Measurements from ENCODE around the gene KIF18B. TPM values are rescaled to one million over a fixed set of nuclear protein-coding genes. Genes with fewer than 3 reads are reported as not detected.

KIF18B gene
- total RNA-seq, 1 donor = 0.72 TPM

GRCh38 chr17:44970136-44970741 is 22.7 kb upstream of the KIF18B start:
- Histone ChIP-seq H3K27me3 (ENCODE audit: insufficient read depth, low read length) (peaks cover 42% of the 10 kb centered on the region), H3K9me3 (ENCODE audit: low read depth, low read length) (no peaks in the 10 kb centered on the region), H3K4me1 (ENCODE audit: insufficient read depth, low read length) (peaks cover 23% of the 10 kb centered on the region), H3K4me3 (ENCODE audit: insufficient read depth, low read length) (peak overlapping the region; percentile 74), H3K4me2 (ENCODE audit: insufficient read depth, low read length) (peak overlapping the region; percentile 82), H3K79me2 (ENCODE audit: insufficient read depth, low read length) (no peaks in the 10 kb centered on the region), H3K36me3 (ENCODE audit: insufficient read depth, low read length) (no peaks in the 10 kb centered on the region), H2AFZ (ENCODE audit: low read length) (peak overlapping the region; percentile 68), H3K27ac (ENCODE audit: low read depth, low read length) (no peak overlapping the region), H4K20me1 (ENCODE audit: insufficient read depth, low read length) (no peaks in the 10 kb centered on the region)
- peak; percentile 96 for DNase-seq (ENCODE audit: insufficient read length, low spot score, missing footprints)
- TF ChIP-seq CTCF (IDR thresholded peaks at IDR 0.05; ENCODE audit: extremely low read depth, low read depth, low read length) = no peak

GRCh38 chr17:44969144-44969780 is 21.7 kb upstream of the KIF18B start:
- Histone ChIP-seq H3K4me1 (ENCODE audit: insufficient read depth, low read length) (peaks cover 23% of the 10 kb centered on the region), H3K36me3 (ENCODE audit: insufficient read depth, low read length) (no peaks in the 10 kb centered on the region), H3K27me3 (ENCODE audit: insufficient read depth, low read length) (peaks cover 45% of the 10 kb centered on the region), H3K9me3 (ENCODE audit: low read depth, low read length) (no peaks in the 10 kb centered on the region), H3K4me2 (ENCODE audit: insufficient read depth, low read length) (peak overlapping the region; percentile 88), H3K27ac (ENCODE audit: low read depth, low read length) (no peak overlapping the region), H3K79me2 (ENCODE audit: insufficient read depth, low read length) (no peaks in the 10 kb centered on the region), H3K4me3 (ENCODE audit: insufficient read depth, low read length) (no peak overlapping the region), H4K20me1 (ENCODE audit: insufficient read depth, low read length) (no peaks in the 10 kb centered on the region), H2AFZ (ENCODE audit: low read length) (no peak overlapping the region)
- peak; percentile 83 for DNase-seq (ENCODE audit: insufficient read length, low spot score, missing footprints)
- TF ChIP-seq CTCF (IDR thresholded peaks at IDR 0.05; ENCODE audit: extremely low read depth, low read depth, low read length) = no peak

- Histone ChIP-seq H3K79me2 (ENCODE audit: insufficient read depth, low read length) (no peaks in the 10 kb centered on the region), H3K27me3 (ENCODE audit: insufficient read depth, low read length) (peaks cover 46% of the 10 kb centered on the region), H3K27ac (ENCODE audit: low read depth, low read length) (no peak within 1 kb of the TSS), H3K9me3 (ENCODE audit: low read depth, low read length) (no peaks in the 10 kb centered on the region), H3K4me1 (ENCODE audit: insufficient read depth, low read length) (peaks cover 23% of the 10 kb centered on the region), H4K20me1 (ENCODE audit: insufficient read depth, low read length) (no peaks in the 10 kb centered on the region), H2AFZ (ENCODE audit: low read length) (peak within 1 kb of the TSS; percentile 83), H3K4me2 (ENCODE audit: insufficient read depth, low read length) (peak within 1 kb of the TSS; percentile 88), H3K4me3 (ENCODE audit: insufficient read depth, low read length) (peak within 1 kb of the TSS; percentile 71), H3K36me3 (ENCODE audit: insufficient read depth, low read length) (no peaks in the 10 kb centered on the region)
- peak; percentile 100 for DNase-seq (ENCODE audit: insufficient read length, low spot score, missing footprints)
- no peak for TF ChIP-seq CTCF (IDR thresholded peaks at IDR 0.05; ENCODE audit: extremely low read depth, low read depth, low read length)
These were observed 20.9 kb upstream of the KIF18B start, which contains the start of gene C1QL1 for GRCh38 chr17:44968225-44969143. Gene C1QL1 (minus strand): TSS chr17:44968303. CDS start chr17:44968048, 255 bp downstream.

DNA sequence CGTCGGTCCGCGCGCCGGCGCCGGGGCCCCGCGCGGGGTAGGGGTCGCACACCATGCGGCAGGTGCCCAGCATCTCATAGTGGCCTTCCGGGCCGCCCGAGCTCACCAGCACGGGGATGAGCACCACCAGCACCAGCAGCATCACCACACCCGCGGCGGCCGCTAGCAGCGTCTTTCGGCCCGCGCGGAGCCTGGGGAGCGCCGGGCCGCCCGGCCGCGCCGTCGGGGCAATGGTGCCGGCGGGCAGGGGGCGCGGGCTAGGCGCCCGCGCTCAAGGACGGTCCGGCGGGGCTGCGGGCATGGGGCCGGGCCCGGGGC is 20.3 kb upstream of the KIF18B start:
- Histone ChIP-seq H4K20me1 (ENCODE audit: insufficient read depth, low read length) (no peaks in the 10 kb centered on the region), H3K4me2 (ENCODE audit: insufficient read depth, low read length) (no peak overlapping the region), H3K27me3 (ENCODE audit: insufficient read depth, low read length) (peaks cover 46% of the 10 kb centered on the region), H3K9me3 (ENCODE audit: low read depth, low read length) (no peaks in the 10 kb centered on the region), H3K27ac (ENCODE audit: low read depth, low read length) (no peak overlapping the region), H2AFZ (ENCODE audit: low read length) (no peak overlapping the region), H3K36me3 (ENCODE audit: insufficient read depth, low read length) (no peaks in the 10 kb centered on the region), H3K4me1 (ENCODE audit: insufficient read depth, low read length) (peaks cover 20% of the 10 kb centered on the region), H3K79me2 (ENCODE audit: insufficient read depth, low read length) (no peaks in the 10 kb centered on the region), H3K4me3 (ENCODE audit: insufficient read depth, low read length) (no peak overlapping the region)
- no peak for DNase-seq (ENCODE audit: insufficient read length, low spot score, missing footprints)
- TF ChIP-seq CTCF (IDR thresholded peaks at IDR 0.05; ENCODE audit: extremely low read depth, low read depth, low read length) = no peak

All from osteoblast (primary cell).